ENCODE results near the gene MAN2A2. TPM values are rescaled to one million over a fixed set of nuclear protein-coding genes. Genes with fewer than 3 reads are reported as not detected.

MAN2A2 gene
- total RNA-seq, 3 donors from 2014 or later: 38.2 to 58.0 (median 56.9) TPM

DNA sequence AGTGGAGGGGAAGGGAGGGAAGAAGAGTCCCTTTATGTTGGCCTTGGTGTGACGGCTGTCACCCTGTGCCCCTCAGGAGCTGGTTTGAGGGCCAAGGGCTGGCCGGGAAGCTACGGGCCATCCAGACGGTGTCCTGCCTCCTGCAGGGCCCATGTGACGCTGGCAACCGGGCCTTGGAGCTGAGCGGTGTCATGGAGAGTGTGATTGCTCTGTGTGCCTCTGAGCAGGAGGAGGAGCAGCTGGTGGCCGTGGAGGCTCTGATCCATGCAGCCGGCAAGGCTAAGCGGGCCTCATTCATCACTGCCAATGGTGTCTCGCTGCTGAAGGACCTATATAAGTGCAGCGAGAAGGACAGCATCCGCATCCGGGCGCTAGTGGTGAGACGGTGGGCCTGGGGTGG, 43.4 kb downstream of the MAN2A2 start:
- Histone ChIP-seq H3K27ac (no peak overlapping the region), H3K4me3 (no peak overlapping the region), H3K9me3 (no peaks in the 10 kb centered on the region), H3K4me1 (no peaks in the 10 kb centered on the region), H3K27me3 (no peaks in the 10 kb centered on the region), H3K36me3 (peaks cover 15% of the 10 kb centered on the region)
- TF ChIP-seq POLR2A (IDR thresholded peaks at IDR 0.05) (no peak), POLR2AphosphoS5 (IDR thresholded peaks at IDR 0.05) (no peak)
- TF ChIP-seq, protein P1, sequence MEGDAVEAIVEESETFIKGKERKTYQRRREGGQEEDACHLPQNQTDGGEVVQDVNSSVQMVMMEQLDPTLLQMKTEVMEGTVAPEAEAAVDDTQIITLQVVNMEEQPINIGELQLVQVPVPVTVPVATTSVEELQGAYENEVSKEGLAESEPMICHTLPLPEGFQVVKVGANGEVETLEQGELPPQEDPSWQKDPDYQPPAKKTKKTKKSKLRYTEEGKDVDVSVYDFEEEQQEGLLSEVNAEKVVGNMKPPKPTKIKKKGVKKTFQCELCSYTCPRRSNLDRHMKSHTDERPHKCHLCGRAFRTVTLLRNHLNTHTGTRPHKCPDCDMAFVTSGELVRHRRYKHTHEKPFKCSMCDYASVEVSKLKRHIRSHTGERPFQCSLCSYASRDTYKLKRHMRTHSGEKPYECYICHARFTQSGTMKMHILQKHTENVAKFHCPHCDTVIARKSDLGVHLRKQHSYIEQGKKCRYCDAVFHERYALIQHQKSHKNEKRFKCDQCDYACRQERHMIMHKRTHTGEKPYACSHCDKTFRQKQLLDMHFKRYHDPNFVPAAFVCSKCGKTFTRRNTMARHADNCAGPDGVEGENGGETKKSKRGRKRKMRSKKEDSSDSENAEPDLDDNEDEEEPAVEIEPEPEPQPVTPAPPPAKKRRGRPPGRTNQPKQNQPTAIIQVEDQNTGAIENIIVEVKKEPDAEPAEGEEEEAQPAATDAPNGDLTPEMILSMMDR (IDR thresholded peaks at IDR 0.05): no peak
- no peak for DNase-seq (ENCODE audit: low spot score in 2 of 2)
- intact Hi-C loops (cut with DNase I; ENCODE audit: low total_unique reads): no loop called here

DNA sequence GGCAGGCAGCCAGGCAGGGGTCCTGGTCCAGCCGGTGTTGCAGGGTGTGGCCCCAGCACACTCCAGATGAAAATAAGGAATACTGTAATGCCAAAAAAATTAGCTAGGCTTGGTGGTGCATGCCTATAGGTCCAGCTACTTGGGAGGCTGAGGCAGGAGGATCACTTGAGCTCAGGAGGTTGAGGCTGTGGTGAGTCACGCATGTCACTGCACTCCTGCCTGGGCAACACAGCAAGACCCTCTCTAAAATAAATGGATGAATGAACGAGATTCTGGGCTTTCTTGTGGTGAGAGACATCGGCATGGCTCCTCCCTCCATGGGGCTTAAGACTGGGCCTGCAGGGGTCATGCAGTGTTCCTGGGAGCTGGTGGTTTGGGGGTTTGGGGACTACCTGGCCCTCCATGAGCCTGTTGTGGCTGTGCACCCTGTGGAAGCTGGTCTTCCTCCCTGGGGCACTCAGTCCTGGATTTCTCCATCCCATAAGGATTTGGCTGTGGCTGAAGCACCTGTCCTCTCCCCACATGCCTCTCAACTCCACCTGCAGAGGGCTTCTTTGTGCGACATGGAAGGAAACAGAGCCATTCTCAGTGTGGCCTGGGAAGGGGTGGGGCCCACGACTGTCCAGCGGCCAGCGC, 44.0 kb downstream of the MAN2A2 start:
- Histone ChIP-seq H3K4me3 (no peak overlapping the region), H3K4me1 (no peaks in the 10 kb centered on the region), H3K27me3 (no peaks in the 10 kb centered on the region), H3K27ac (no peak overlapping the region), H3K36me3 (peaks cover 15% of the 10 kb centered on the region), H3K9me3 (no peaks in the 10 kb centered on the region)
- intact Hi-C loops (cut with DNase I; ENCODE audit: low total_unique reads): no loop called here
- DNase-seq (ENCODE audit: low spot score in 2 of 2): no peak
- no peak for TF ChIP-seq POLR2A (IDR thresholded peaks at IDR 0.05)
- TF ChIP-seq, protein P1 (IDR thresholded peaks at IDR 0.05): no peak
- TF ChIP-seq POLR2AphosphoS5 (IDR thresholded peaks at IDR 0.05): no peak

DNA sequence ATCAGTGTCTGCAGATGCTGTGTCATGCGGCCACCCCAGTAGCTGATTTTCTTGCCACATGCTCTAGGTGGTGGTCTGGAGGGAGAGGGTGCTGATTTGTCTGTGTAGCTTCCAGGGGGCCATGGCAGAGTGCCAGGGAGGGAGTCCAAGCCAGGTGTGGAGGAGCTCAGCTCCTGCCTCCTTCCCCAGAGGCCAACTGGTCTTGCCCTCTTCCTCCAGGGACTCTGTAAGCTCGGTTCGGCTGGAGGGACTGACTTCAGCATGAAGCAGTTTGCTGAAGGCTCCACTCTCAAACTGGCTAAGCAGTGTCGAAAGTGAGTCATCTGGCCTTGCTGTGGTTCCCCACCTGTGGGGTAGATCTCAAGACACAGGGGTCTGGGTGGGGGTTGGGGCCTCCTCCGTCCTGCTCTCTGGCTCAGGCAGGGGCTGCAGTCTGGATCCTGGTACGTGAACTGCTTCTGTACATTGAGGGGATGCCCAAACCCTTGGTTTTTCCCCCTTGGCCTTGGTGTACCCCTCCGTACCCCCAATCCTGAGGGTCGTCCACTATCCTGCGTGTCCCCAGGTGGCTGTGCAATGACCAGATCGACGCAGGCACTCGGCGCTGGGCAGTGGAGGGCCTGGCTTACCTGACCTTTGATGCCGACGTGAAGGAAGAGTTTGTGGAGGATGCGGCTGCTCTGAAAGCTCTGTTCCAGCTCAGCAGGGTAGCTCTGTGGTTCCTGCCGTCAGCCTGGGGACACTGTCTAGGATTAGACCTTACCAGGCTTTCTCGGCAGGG, 44.7 kb downstream of the MAN2A2 start:
- Histone ChIP-seq H3K27ac (no peak overlapping the region), H3K27me3 (no peaks in the 10 kb centered on the region), H3K9me3 (no peaks in the 10 kb centered on the region), H3K4me1 (no peaks in the 10 kb centered on the region), H3K36me3 (peaks cover 9% of the 10 kb centered on the region), H3K4me3 (no peak overlapping the region)
- intact Hi-C loops (cut with DNase I; ENCODE audit: low total_unique reads): no loop called here
- no peak for TF ChIP-seq POLR2A (IDR thresholded peaks at IDR 0.05)
- TF ChIP-seq, protein P1 (IDR thresholded peaks at IDR 0.05): no peak
- no peak for TF ChIP-seq POLR2AphosphoS5 (IDR thresholded peaks at IDR 0.05)
- DNase-seq (ENCODE audit: low spot score in 2 of 2): no peak

DNA sequence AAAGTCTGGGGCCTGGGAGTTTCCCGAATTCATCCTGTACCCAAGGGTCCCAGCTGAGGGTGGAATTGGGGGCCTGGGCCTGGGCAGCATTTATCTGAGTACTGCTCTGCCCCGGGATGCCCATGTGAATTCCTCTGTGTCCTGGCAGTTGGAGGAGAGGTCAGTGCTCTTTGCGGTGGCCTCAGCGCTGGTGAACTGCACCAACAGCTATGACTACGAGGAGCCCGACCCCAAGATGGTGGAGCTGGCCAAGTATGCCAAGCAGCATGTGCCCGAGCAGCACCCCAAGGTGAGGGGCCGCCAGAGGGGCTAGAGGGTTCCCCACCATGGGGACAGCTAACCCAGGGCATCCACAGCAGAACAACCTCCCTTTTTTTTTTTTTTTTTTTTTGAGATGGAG, 45.4 kb downstream of the MAN2A2 start:
- DNase-seq (ENCODE audit: low spot score in 2 of 2): no peak
- H3K36me3 ChIP-seq: peaks cover 11% of the 10 kb centered on the region
- H3K9me3 ChIP-seq: no peaks in the 10 kb centered on the region
- no peaks in the 10 kb centered on the region for H3K27me3 ChIP-seq
- intact Hi-C loops (cut with DNase I; ENCODE audit: low total_unique reads): no loop called here
- H3K4me1 ChIP-seq: no peaks in the 10 kb centered on the region
- no peak for TF ChIP-seq POLR2A (IDR thresholded peaks at IDR 0.05)
- TF ChIP-seq, protein P1 (IDR thresholded peaks at IDR 0.05): no peak
- no peak for TF ChIP-seq POLR2AphosphoS5 (IDR thresholded peaks at IDR 0.05)
- H3K27ac ChIP-seq: no peak overlapping the region
- no peak overlapping the region for H3K4me3 ChIP-seq

DNA sequence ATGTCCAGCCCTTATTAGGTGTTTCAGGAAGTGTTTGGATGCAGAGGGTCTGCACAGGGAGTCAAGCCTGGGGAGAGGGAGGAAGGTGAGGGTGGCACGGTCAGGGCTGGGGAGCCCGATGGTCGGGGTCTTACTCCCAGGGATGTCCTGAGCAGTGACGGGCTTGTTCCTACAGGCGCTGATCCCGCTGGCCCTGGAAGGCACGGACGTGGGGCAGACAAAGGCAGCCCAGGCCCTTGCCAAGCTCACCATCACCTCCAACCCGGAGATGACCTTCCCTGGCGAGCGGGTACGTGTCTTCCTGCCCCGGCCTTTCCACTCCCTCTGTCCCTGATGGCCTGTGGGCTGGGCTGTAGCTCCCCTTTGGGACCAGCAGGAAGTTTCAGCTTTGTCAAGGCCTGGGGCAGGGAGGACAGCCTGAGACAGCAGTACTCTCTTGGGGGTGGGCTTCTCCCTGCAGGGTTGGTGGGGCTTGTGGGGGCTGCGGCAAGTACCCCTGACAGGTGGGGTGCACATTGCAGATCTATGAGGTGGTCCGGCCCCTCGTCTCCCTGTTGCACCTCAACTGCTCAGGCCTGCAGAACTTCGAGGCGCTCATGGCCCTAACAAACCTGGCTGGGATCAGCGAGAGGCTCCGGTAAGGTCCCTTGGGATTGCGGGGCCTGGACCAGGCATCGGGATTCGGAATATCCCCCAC, 47.0 kb downstream of the MAN2A2 start:
- no peak for DNase-seq (ENCODE audit: low spot score in 2 of 2)
- Histone ChIP-seq H3K27ac (no peak overlapping the region), H3K4me3 (no peak overlapping the region), H3K9me3 (no peaks in the 10 kb centered on the region), H3K4me1 (no peaks in the 10 kb centered on the region), H3K36me3 (peaks cover 13% of the 10 kb centered on the region), H3K27me3 (no peaks in the 10 kb centered on the region)
- TF ChIP-seq POLR2AphosphoS5 (IDR thresholded peaks at IDR 0.05) (no peak), POLR2A (IDR thresholded peaks at IDR 0.05) (no peak)
- TF ChIP-seq, protein P1 (IDR thresholded peaks at IDR 0.05): no peak
- intact Hi-C loops (cut with DNase I; ENCODE audit: low total_unique reads): no loop called here
